Measurements from ENCODE around the gene PTCH1.

Gene PTCH1

GRCh38 chr9:95486318-95486717 is 30.5 kb downstream of the PTCH1 start:
- no peak overlapping the region for H3K4me2 ChIP-seq (ENCODE audit: low read length)
- H2BK120ac ChIP-seq (ENCODE audit: low read depth, low read length) = no peak overlapping the region
- no peak overlapping the region for H2BK15ac ChIP-seq (replicated peaks; ENCODE audit: low read depth)
- H2AK5ac ChIP-seq (ENCODE audit: low read length) = no peak overlapping the region
- H3K79me1 ChIP-seq (ENCODE audit: low read length) = peaks cover 27% of the 10 kb centered on the region
- H3K27me3 ChIP-seq (ENCODE audit: insufficient read depth, low read length, poor library complexity) = no peaks in the 10 kb centered on the region
- DNase-seq = no peak
- peaks cover 25% of the 10 kb centered on the region for H3K79me2 ChIP-seq (ENCODE audit: control insufficient read depth, insufficient read depth, low read length)
- peaks cover 7% of the 10 kb centered on the region for H3K4me1 ChIP-seq (ENCODE audit: control insufficient read depth, low read depth, low read length)
- no CpG with 5 or more reads among the region's 5 CpGs for WGBS (ENCODE audit: extremely low coverage, insufficient coverage, low lambda C conversion rate)
- no peak overlapping the region for H3K56ac ChIP-seq (ENCODE audit: low read length)
- H3K18ac ChIP-seq (ENCODE audit: low read length) = no peak overlapping the region
- H3K4me3 ChIP-seq (ENCODE audit: low read length) = no peak overlapping the region
- H3K4ac ChIP-seq (ENCODE audit: low read depth, low read length) = no peak overlapping the region
- H3K23ac ChIP-seq (ENCODE audit: low read length) = no peak overlapping the region
- no peaks in the 10 kb centered on the region for H3K36me3 ChIP-seq (ENCODE audit: control insufficient read depth, insufficient read depth, low read length)
- no peak overlapping the region for H4K5ac ChIP-seq (ENCODE audit: low read length)
- no peak overlapping the region for H3K9ac ChIP-seq (ENCODE audit: low read length)
- no peak overlapping the region for H4K8ac ChIP-seq (ENCODE audit: low read depth, low read length)
- no peak overlapping the region for H3K27ac ChIP-seq (ENCODE audit: low read depth, low read length)
- H2BK5ac ChIP-seq (ENCODE audit: low read length) = no peak overlapping the region

- H3K79me1 ChIP-seq (ENCODE audit: low read length) = peaks cover 22% of the 10 kb centered on the region
- no peak overlapping the region for H2BK5ac ChIP-seq (ENCODE audit: low read length)
- H3K36me3 ChIP-seq (ENCODE audit: control insufficient read depth, insufficient read depth, low read length) = peaks cover 3% of the 10 kb centered on the region
Measured at GRCh38 chr9:95484225-95484624, 32.5 kb downstream of the PTCH1 start.

DNA sequence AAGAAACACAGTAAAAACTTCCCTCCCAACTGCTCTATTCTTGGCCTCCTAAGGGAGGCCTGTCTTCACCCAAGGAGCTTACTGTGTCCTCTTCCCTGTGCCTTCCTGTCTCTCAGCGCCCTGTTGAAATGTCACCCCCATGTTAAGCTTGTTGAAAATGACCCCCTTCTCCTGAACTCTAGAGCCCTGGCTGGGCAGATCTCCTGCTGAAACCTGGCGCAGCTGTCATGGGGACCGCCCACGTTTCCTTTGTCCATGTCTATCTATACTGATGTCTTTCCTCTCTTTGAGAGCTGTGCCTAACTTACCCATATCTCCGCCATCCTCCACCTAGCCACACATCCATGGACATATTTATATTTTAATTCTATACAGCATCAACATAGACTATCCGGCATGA is 33.3 kb downstream of the PTCH1 start:
- Histone ChIP-seq H3K18ac (ENCODE audit: low read length) (no peak overlapping the region), H3K4me3 (ENCODE audit: low read length) (no peak overlapping the region), H3K4me2 (ENCODE audit: low read length) (no peak overlapping the region), H4K5ac (ENCODE audit: low read length) (no peak overlapping the region), H2AK5ac (ENCODE audit: low read length) (no peak overlapping the region), H3K23ac (ENCODE audit: low read length) (no peak overlapping the region), H3K27me3 (ENCODE audit: insufficient read depth, low read length, poor library complexity) (no peaks in the 10 kb centered on the region), H2BK120ac (ENCODE audit: low read depth, low read length) (no peak overlapping the region), H3K4ac (ENCODE audit: low read depth, low read length) (no peak overlapping the region), H3K9ac (ENCODE audit: low read length) (no peak overlapping the region), H3K4me1 (ENCODE audit: control insufficient read depth, low read depth, low read length) (peaks cover 3% of the 10 kb centered on the region), H3K79me2 (ENCODE audit: control insufficient read depth, insufficient read depth, low read length) (peaks cover 11% of the 10 kb centered on the region), H3K56ac (ENCODE audit: low read length) (no peak overlapping the region), H3K79me1 (ENCODE audit: low read length) (peaks cover 16% of the 10 kb centered on the region), H3K27ac (ENCODE audit: low read depth, low read length) (no peak overlapping the region), H4K8ac (ENCODE audit: low read depth, low read length) (no peak overlapping the region), H3K36me3 (ENCODE audit: control insufficient read depth, insufficient read depth, low read length) (peaks cover 5% of the 10 kb centered on the region), H2BK15ac (replicated peaks; ENCODE audit: low read depth) (no peak overlapping the region), H2BK5ac (ENCODE audit: low read length) (no peak overlapping the region)
- no peak for DNase-seq
- no CpG with 5 or more reads among the region's 6 CpGs for WGBS (ENCODE audit: extremely low coverage, insufficient coverage, low lambda C conversion rate)

More at GRCh38 chr9:95484225-95484624, 32.5 kb downstream of the PTCH1 start:
- H3K23ac ChIP-seq (ENCODE audit: low read length) = no peak overlapping the region
- no peak overlapping the region for H2AK5ac ChIP-seq (ENCODE audit: low read length)
- H3K56ac ChIP-seq (ENCODE audit: low read length) = no peak overlapping the region
- no peak overlapping the region for H3K9ac ChIP-seq (ENCODE audit: low read length)
- no peak overlapping the region for H4K8ac ChIP-seq (ENCODE audit: low read depth, low read length)
- no peaks in the 10 kb centered on the region for H3K27me3 ChIP-seq (ENCODE audit: insufficient read depth, low read length, poor library complexity)
- H3K4ac ChIP-seq (ENCODE audit: low read depth, low read length) = no peak overlapping the region
- H3K79me2 ChIP-seq (ENCODE audit: control insufficient read depth, insufficient read depth, low read length) = peaks cover 17% of the 10 kb centered on the region
- H2BK15ac ChIP-seq (replicated peaks; ENCODE audit: low read depth) = no peak overlapping the region
- no peak overlapping the region for H3K18ac ChIP-seq (ENCODE audit: low read length)
- H3K4me3 ChIP-seq (ENCODE audit: low read length) = no peak overlapping the region
- H4K5ac ChIP-seq (ENCODE audit: low read length) = no peak overlapping the region
- WGBS (ENCODE audit: extremely low coverage, insufficient coverage, low lambda C conversion rate) = no CpG with 5 or more reads among the region's 3 CpGs
- peaks cover 7% of the 10 kb centered on the region for H3K4me1 ChIP-seq (ENCODE audit: control insufficient read depth, low read depth, low read length)
- H3K4me2 ChIP-seq (ENCODE audit: low read length) = no peak overlapping the region
- peak; percentile 34 for DNase-seq
- no peak overlapping the region for H2BK120ac ChIP-seq (ENCODE audit: low read depth, low read length)
- H3K27ac ChIP-seq (ENCODE audit: low read depth, low read length) = no peak overlapping the region

GRCh38 chr9:95482621-95483020 is 34.1 kb downstream of the PTCH1 start:
- no peak for DNase-seq
- H3K36me3 ChIP-seq (ENCODE audit: control insufficient read depth, insufficient read depth, low read length) = peaks cover 5% of the 10 kb centered on the region
- no peak overlapping the region for H3K18ac ChIP-seq (ENCODE audit: low read length)
- no peak overlapping the region for H3K9ac ChIP-seq (ENCODE audit: low read length)
- H3K56ac ChIP-seq (ENCODE audit: low read length) = no peak overlapping the region
- H3K4ac ChIP-seq (ENCODE audit: low read depth, low read length) = no peak overlapping the region
- no peak overlapping the region for H2BK5ac ChIP-seq (ENCODE audit: low read length)
- no peak overlapping the region for H3K4me2 ChIP-seq (ENCODE audit: low read length)
- H3K79me1 ChIP-seq (ENCODE audit: low read length) = peaks cover 16% of the 10 kb centered on the region
- WGBS (ENCODE audit: extremely low coverage, insufficient coverage, low lambda C conversion rate) = no CpG with 5 or more reads among the region's 3 CpGs
- H3K79me2 ChIP-seq (ENCODE audit: control insufficient read depth, insufficient read depth, low read length) = peaks cover 9% of the 10 kb centered on the region
- H2BK15ac ChIP-seq (replicated peaks; ENCODE audit: low read depth) = no peak overlapping the region
- peaks cover 3% of the 10 kb centered on the region for H3K4me1 ChIP-seq (ENCODE audit: control insufficient read depth, low read depth, low read length)
- H3K27ac ChIP-seq (ENCODE audit: low read depth, low read length) = no peak overlapping the region
- no peak overlapping the region for H4K8ac ChIP-seq (ENCODE audit: low read depth, low read length)
- no peak overlapping the region for H3K4me3 ChIP-seq (ENCODE audit: low read length)
- no peak overlapping the region for H2AK5ac ChIP-seq (ENCODE audit: low read length)
- H4K5ac ChIP-seq (ENCODE audit: low read length) = no peak overlapping the region
- no peak overlapping the region for H2BK120ac ChIP-seq (ENCODE audit: low read depth, low read length)
- no peaks in the 10 kb centered on the region for H3K27me3 ChIP-seq (ENCODE audit: insufficient read depth, low read length, poor library complexity)
- no peak overlapping the region for H3K23ac ChIP-seq (ENCODE audit: low read length)

- peaks cover 3% of the 10 kb centered on the region for H3K4me1 ChIP-seq (ENCODE audit: control insufficient read depth, low read depth, low read length)
- no peaks in the 10 kb centered on the region for H3K27me3 ChIP-seq (ENCODE audit: insufficient read depth, low read length, poor library complexity)
- no peak overlapping the region for H3K27ac ChIP-seq (ENCODE audit: low read depth, low read length)
- H2BK5ac ChIP-seq (ENCODE audit: low read length) = no peak overlapping the region
- H3K23ac ChIP-seq (ENCODE audit: low read length) = no peak overlapping the region
- no peak overlapping the region for H3K4ac ChIP-seq (ENCODE audit: low read depth, low read length)
- H4K8ac ChIP-seq (ENCODE audit: low read depth, low read length) = no peak overlapping the region
- peaks cover 5% of the 10 kb centered on the region for H3K79me1 ChIP-seq (ENCODE audit: low read length)
- no peak overlapping the region for H4K5ac ChIP-seq (ENCODE audit: low read length)
- H3K9ac ChIP-seq (ENCODE audit: low read length) = no peak overlapping the region
- no peak overlapping the region for H3K18ac ChIP-seq (ENCODE audit: low read length)
- no CpG with 5 or more reads among the region's 2 CpGs for WGBS (ENCODE audit: extremely low coverage, insufficient coverage, low lambda C conversion rate)
- no peaks in the 10 kb centered on the region for H3K79me2 ChIP-seq (ENCODE audit: control insufficient read depth, insufficient read depth, low read length)
- no peak overlapping the region for H2AK5ac ChIP-seq (ENCODE audit: low read length)
- H2BK120ac ChIP-seq (ENCODE audit: low read depth, low read length) = no peak overlapping the region
- DNase-seq = no peak
- no peak overlapping the region for H3K4me2 ChIP-seq (ENCODE audit: low read length)
- no peak overlapping the region for H2BK15ac ChIP-seq (replicated peaks; ENCODE audit: low read depth)
- H3K56ac ChIP-seq (ENCODE audit: low read length) = no peak overlapping the region
- no peak overlapping the region for H3K4me3 ChIP-seq (ENCODE audit: low read length)
- peaks cover 9% of the 10 kb centered on the region for H3K36me3 ChIP-seq (ENCODE audit: control insufficient read depth, insufficient read depth, low read length)
Measured at GRCh38 chr9:95481000-95481399, 35.8 kb downstream of the PTCH1 start.

- H3K79me1 ChIP-seq (ENCODE audit: low read length) = peaks cover 3% of the 10 kb centered on the region
- no peak overlapping the region for H2BK5ac ChIP-seq (ENCODE audit: low read length)
- H2BK120ac ChIP-seq (ENCODE audit: low read depth, low read length) = no peak overlapping the region
- H2AK5ac ChIP-seq (ENCODE audit: low read length) = no peak overlapping the region
- peaks cover 14% of the 10 kb centered on the region for H3K36me3 ChIP-seq (ENCODE audit: control insufficient read depth, insufficient read depth, low read length)
- no peak overlapping the region for H3K23ac ChIP-seq (ENCODE audit: low read length)
- no peak overlapping the region for H3K4ac ChIP-seq (ENCODE audit: low read depth, low read length)
- DNase-seq = no peak
- no peak overlapping the region for H3K27ac ChIP-seq (ENCODE audit: low read depth, low read length)
- H2BK15ac ChIP-seq (replicated peaks; ENCODE audit: low read depth) = no peak overlapping the region
- no peak overlapping the region for H3K56ac ChIP-seq (ENCODE audit: low read length)
- WGBS (ENCODE audit: extremely low coverage, insufficient coverage, low lambda C conversion rate) = no CpG with 5 or more reads among the region's 12 CpGs
- no peak overlapping the region for H3K9ac ChIP-seq (ENCODE audit: low read length)
- no peak overlapping the region for H4K5ac ChIP-seq (ENCODE audit: low read length)
- H3K4me2 ChIP-seq (ENCODE audit: low read length) = no peak overlapping the region
- H3K79me2 ChIP-seq (ENCODE audit: control insufficient read depth, insufficient read depth, low read length) = no peaks in the 10 kb centered on the region
- no peak overlapping the region for H3K4me3 ChIP-seq (ENCODE audit: low read length)
- H3K4me1 ChIP-seq (ENCODE audit: control insufficient read depth, low read depth, low read length) = peaks cover 3% of the 10 kb centered on the region
- no peak overlapping the region for H3K18ac ChIP-seq (ENCODE audit: low read length)
- H3K27me3 ChIP-seq (ENCODE audit: insufficient read depth, low read length, poor library complexity) = no peaks in the 10 kb centered on the region
- H4K8ac ChIP-seq (ENCODE audit: low read depth, low read length) = no peak overlapping the region
Measured at GRCh38 chr9:95480346-95480745, 36.4 kb downstream of the PTCH1 start.

Measured in mesendoderm (in vitro differentiated cells).